GM23248 (cell line): Measurements from ENCODE around the gene ZIC4. TPM values are rescaled to one million over a fixed set of nuclear protein-coding genes. Genes with fewer than 3 reads are reported as not detected.

Source experiments
- DNase-seq: peaks from one replicate; pipeline ENCODE4 v3.0.0-alpha.2; 2015
- H2AFZ ChIP-seq: fragments of 200-600 bp; sonication (generic); 2 replicates; pipeline ENCODE4 v1.6.1; 2016; ENCODE audit warnings: antibody characterized with exemption
- H3F3A ChIP-seq: fragments of 200-600 bp; sonication (generic); 2 replicates; pipeline ENCODE4 v1.6.1; 2016; ENCODE audit warnings: mild to moderate bottlenecking, antibody characterized with exemption, mixed run types; ENCODE audit not compliant: insufficient read depth
- H3K27ac ChIP-seq: fragments of 200-600 bp; sonication (generic); 2 replicates; pipeline ENCODE4 v1.5.1; 2016; ENCODE audit warnings: mild to moderate bottlenecking
- H3K27me3 ChIP-seq: fragments of 200-600 bp; sonication (generic); replicated peaks from 2 replicates; pipeline ENCODE4 v1.6.1; 2016; ENCODE audit warnings: mild to moderate bottlenecking; ENCODE audit not compliant: insufficient read depth
- H3K36me3 ChIP-seq: fragments of 200-600 bp; sonication (generic); 2 replicates; pipeline ENCODE4 v1.6.1; 2016; ENCODE audit warnings: low read depth, mild to moderate bottlenecking
- H3K4me1 ChIP-seq: fragments of 200-600 bp; sonication (generic); 2 replicates; pipeline ENCODE4 v1.6.1; 2016; ENCODE audit warnings: mild to moderate bottlenecking; ENCODE audit not compliant: insufficient read depth
- H3K4me2 ChIP-seq: fragments of 200-600 bp; sonication (generic); one replicate; pipeline ENCODE4 v1.6.1; 2016; ENCODE audit warnings: mild to moderate bottlenecking; ENCODE audit not compliant: unreplicated experiment
- H3K4me3 ChIP-seq: fragments of 200-600 bp; sonication (generic); 2 replicates; pipeline ENCODE4 v1.5.1; 2016; ENCODE audit warnings: mild to moderate bottlenecking
- H3K79me2 ChIP-seq: fragments of 200-600 bp; sonication (generic); 2 replicates; pipeline ENCODE4 v1.6.1; 2016; ENCODE audit warnings: mild to moderate bottlenecking; ENCODE audit not compliant: insufficient read depth
- H3K9ac ChIP-seq: fragments of 200-600 bp; sonication (generic); 2 replicates; pipeline ENCODE4 v1.6.1; 2016; ENCODE audit warnings: mild to moderate bottlenecking
- H3K9me2 ChIP-seq: fragments of 200-600 bp; sonication (generic); 2 replicates; pipeline ENCODE4 v1.6.1; 2016; ENCODE audit warnings: mixed run types, mild to moderate bottlenecking, moderate library complexity; ENCODE audit not compliant: insufficient read depth
- H3K9me3 ChIP-seq: fragments of 200-600 bp; sonication (generic); one replicate; pipeline ENCODE4 v1.6.1; 2017; ENCODE audit warnings: low read depth
- H4K20me1 ChIP-seq: fragments of 200-600 bp; sonication (generic); 2 replicates; pipeline ENCODE4 v1.6.0; 2016; ENCODE audit not compliant: insufficient read depth
- EZH2 ChIP-seq: fragments of 200-600 bp; sonication (generic); IDR thresholded peaks from 2 replicates; pipeline ENCODE4 v1.6.1; 2018; ENCODE audit warnings: antibody characterized with exemption, mild to moderate bottlenecking; ENCODE audit not compliant: insufficient read depth, poor library complexity, severe bottlenecking
- EZH2phosphoT487 ChIP-seq: fragments of 200-600 bp; sonication (generic); IDR thresholded peaks from 2 replicates; pipeline ENCODE4 v1.6.1; 2018; ENCODE audit warnings: antibody characterized with exemption, moderate library complexity, mild to moderate bottlenecking, low read depth; ENCODE audit not compliant: insufficient read depth
- WGBS, 2 experiments: methylation state at CpG; one replicate each; pipeline ENCODE4 v1.1.6; 2015 to 2017; ENCODE audit warnings: low lambda C conversion rate in 2 of 2, low coverage in 1 of 2; ENCODE audit errors: missing lambda C conversion rate in 2 of 2; 5-methylcytosine and 5-hydroxymethylcytosine counted together
- in situ Hi-C: fragments of 300-500 bp; cut with MboI; formaldehyde crosslinking; loops from 2 replicates; pipeline ENCODE4 v1.15.0; 2020
- polyA plus RNA-seq: library from polyadenylated mRNA; unstranded; fragments of >200 nt; fragmentation: Nextera tagmentation; extraction: Ambion mirVana; gene quantifications from 2 replicates; pipeline ENCODE4 v1.2.1, GENCODE V29; 2016
- total RNA-seq: library from RNA; depleted of rRNA; stranded (reverse); fragments of >200 nt; shearing (Covaris generic); gene quantifications from 2 replicates; pipeline ENCODE4 v1.2.3, GENCODE V29; 2014

ZIC4 gene
- total and polyA plus RNA-seq, 2 experiments from 2014 or later = 4.3 to 7.0 TPM

DNA sequence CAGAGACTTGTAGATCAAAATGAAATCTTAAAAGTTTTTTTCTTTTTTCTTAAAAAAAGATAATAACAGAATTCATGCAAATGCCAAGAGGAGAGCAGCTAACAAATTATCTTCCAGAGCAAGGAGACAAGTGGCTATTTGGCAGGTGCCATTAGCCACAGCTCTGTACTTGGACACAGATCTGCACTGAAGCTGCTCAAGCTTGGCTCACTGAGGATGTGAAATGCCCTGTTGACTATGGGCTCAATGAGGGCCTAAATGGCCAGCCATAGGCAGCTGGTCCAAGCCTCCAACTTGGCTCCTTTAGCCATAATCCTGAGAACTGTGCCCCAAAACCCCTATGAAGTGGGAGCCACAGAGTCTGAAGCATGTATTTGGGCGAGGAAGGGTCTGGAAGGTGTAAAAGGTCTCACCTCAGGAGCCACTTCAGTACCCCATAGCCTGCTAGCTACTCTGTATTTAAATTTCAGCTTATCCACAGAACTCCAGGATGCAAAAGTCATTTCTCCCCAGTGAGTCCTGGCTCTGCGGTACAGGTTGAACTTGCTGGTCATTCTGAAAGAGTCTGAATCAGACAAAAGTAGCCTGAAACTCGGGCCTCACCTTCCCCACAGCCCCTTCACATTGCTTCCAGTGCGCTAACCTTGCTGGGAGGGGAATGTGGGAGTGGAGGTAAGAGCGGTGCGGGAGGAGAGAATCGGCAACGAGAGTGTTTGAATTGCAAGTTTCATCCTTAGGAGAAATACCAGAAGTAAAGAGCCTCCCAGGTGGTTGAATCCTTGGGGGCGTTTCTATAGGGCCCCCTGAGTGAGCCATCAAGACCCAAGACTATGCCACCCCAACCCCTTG lies 48.0 kb downstream of the ZIC4 start:
- Histone ChIP-seq H3K9ac (no peak overlapping the region), H3K9me3 (no peaks in the 10 kb centered on the region), H3K4me2 (no peak overlapping the region), H3K4me1 (no peaks in the 10 kb centered on the region), H2AFZ (no peak overlapping the region), H3K27ac (no peak overlapping the region), H4K20me1 (no peaks in the 10 kb centered on the region), H3K4me3 (no peak overlapping the region), H3K27me3 (peaks cover 76% of the 10 kb centered on the region), H3K79me2 (no peaks in the 10 kb centered on the region), H3K9me2 (no peaks in the 10 kb centered on the region), H3K36me3 (no peaks in the 10 kb centered on the region), H3F3A (no peaks in the 10 kb centered on the region)
- TF ChIP-seq EZH2phosphoT487 (no peak), EZH2 (no peak)
- 24% methylated on average over 9 of the region's 9 CpGs for WGBS, 2 experiments
- in situ Hi-C loops = no loop called here
- DNase-seq = no peak

DNA sequence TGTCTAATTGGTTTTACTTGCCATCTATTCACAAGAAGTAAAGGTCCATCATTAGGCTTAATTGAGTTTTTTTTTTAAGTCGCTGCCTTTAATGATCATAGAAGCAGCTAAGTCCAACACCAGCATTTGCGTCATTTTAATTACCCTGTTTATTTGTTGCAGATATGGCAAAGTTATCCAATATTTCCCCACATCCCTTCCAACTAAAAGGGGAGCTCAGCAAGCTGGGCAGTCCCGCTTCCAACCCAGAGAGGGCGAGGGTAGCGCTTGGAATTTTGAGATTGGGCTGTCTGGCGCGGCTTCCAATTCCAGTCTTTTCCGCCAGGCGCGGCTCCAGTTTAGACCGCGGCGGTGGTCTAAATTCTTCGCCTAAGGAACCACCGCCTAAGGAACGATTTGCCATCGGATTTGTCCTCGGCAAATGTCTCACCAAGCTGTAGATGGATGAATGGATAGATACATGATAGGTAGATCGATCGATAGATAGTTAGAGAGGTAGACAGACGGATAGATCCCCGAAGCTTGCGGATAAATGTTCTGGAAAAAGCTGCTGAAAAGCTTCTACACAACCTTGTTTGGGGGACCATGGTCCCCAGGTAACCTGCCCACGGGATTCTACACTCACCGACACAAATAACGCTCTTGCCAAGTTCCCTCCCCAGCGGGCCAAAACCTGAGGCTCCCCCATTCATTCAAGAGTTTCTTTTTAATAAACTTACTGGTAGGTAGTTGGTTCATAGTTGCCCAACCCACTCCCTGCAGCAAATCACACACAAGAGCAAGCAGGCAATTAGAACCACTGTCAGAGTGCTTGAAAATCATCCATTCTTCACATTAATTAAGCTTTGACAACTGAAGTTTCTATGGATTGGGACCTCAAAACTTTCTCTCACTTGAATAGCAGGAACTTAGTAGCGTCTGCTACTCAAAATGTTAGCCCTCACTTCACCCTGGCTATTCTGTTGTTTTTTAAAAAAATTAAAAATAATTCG lies 49.1 kb downstream of the ZIC4 start:
- Histone ChIP-seq H3K4me1 (no peaks in the 10 kb centered on the region), H3K9me2 (no peaks in the 10 kb centered on the region), H3K79me2 (no peaks in the 10 kb centered on the region), H3K4me3 (peak overlapping the region; percentile 12; the same call in 1 of the 2 replicates), H3K9ac (no peak overlapping the region), H4K20me1 (no peaks in the 10 kb centered on the region), H3F3A (no peaks in the 10 kb centered on the region), H2AFZ (no peak overlapping the region), H3K9me3 (no peaks in the 10 kb centered on the region), H3K4me2 (peak overlapping the region; percentile 1), H3K27me3 (peaks cover 76% of the 10 kb centered on the region), H3K27ac (no peak overlapping the region), H3K36me3 (no peaks in the 10 kb centered on the region)
- 0 out of 2 replicates have a peak, but pooled peaks have one; percentile 12 for TF ChIP-seq EZH2phosphoT487
- peak; percentile 72 for TF ChIP-seq EZH2
- in situ Hi-C loops = no loop called here
- 26 to 28% methylated on average over 29 of the region's 29 CpGs for WGBS, 2 experiments
- DNase-seq = peak; percentile 52

DNA sequence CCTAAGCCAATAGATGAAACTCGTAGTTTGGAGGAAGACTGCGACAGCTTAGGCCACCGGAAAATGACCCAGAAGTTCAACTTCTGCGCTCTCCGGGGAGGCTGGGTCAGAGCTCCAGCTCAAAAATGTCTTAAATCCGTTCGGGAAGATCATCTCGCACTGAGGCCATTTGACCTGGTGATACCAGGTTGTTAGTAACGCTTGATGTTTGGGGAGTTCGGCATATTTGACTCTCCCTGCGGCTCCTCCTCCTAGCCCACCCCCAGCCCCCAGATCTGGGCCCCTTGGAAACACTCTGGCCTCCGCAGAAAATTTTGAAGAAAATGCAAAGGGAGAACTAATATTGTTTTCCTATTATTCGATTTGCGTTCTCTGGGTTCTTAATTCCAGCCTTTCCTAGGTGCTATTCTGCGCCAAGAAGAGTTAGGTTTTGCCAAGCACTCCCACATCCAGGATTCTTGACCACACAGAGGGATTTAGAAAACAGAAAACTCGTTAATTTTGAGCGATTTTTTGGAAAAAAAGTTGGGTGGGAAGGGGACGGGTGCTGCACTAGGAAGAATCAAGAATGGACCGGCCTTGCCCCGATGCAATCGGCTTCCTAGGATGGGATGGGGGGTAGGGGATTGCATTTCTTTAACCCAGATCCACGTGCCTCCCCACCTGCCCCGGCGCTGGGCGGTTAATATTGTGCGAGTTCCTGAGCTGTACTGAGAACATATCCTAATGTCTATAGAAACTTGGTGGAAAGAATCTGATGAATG lies 50.0 kb downstream of the ZIC4 start:
- no peaks in the 10 kb centered on the region for H3K9me3 ChIP-seq
- no peaks in the 10 kb centered on the region for H3K79me2 ChIP-seq
- H3K4me1 ChIP-seq = no peaks in the 10 kb centered on the region
- H3K9ac ChIP-seq = no peak overlapping the region
- H4K20me1 ChIP-seq = no peaks in the 10 kb centered on the region
- H3K4me3 ChIP-seq = no peak overlapping the region
- no peak overlapping the region for H2AFZ ChIP-seq
- H3K9me2 ChIP-seq = no peaks in the 10 kb centered on the region
- peaks cover 76% of the 10 kb centered on the region for H3K27me3 ChIP-seq
- no peaks in the 10 kb centered on the region for H3K36me3 ChIP-seq
- no peak for DNase-seq
- no peak overlapping the region for H3K4me2 ChIP-seq
- 28 to 29% methylated on average over 25 to 26 of the region's 26 CpGs for WGBS, 2 experiments
- no peaks in the 10 kb centered on the region for H3F3A ChIP-seq
- H3K27ac ChIP-seq = no peak overlapping the region
- in situ Hi-C loops = no loop called here
- no peak for TF ChIP-seq EZH2phosphoT487
- no peak for TF ChIP-seq EZH2

DNA sequence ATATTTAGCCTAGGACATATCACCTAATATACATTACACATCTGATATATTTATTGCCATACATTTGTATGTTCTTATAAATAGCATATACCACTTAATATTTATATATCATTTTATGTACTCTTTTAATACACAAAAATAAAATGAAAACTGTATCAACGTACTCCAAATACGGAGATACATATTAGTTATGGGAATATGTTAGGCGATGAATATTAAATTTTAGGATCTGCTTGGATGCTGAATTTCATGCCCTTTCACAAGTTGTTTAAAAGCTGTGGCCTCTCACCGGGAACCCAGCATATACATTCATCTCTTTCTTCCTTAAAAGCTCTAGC lies 50.6 kb downstream of the ZIC4 start:
- no peak for DNase-seq
- Histone ChIP-seq H2AFZ (no peak overlapping the region), H3K9me2 (no peaks in the 10 kb centered on the region), H4K20me1 (no peaks in the 10 kb centered on the region), H3K27me3 (peaks cover 71% of the 10 kb centered on the region), H3K27ac (no peak overlapping the region), H3K9me3 (no peaks in the 10 kb centered on the region), H3F3A (no peaks in the 10 kb centered on the region), H3K79me2 (no peaks in the 10 kb centered on the region), H3K9ac (no peak overlapping the region), H3K4me1 (no peaks in the 10 kb centered on the region), H3K36me3 (no peaks in the 10 kb centered on the region), H3K4me3 (no peak overlapping the region), H3K4me2 (no peak overlapping the region)
- no peak for TF ChIP-seq EZH2phosphoT487
- TF ChIP-seq EZH2 = no peak
- 53 to 55% methylated on average over 4 of the region's 4 CpGs for WGBS, 2 experiments
- in situ Hi-C loops = no loop called here
